ENCODE data around the gene NEUROG3. TPM values are rescaled to one million over a fixed set of nuclear protein-coding genes. Genes with fewer than 3 reads are reported as not detected.

The NEUROG3 gene
- total and polyA plus RNA-seq, 10 of the 15 experiments (the other 5 are each of a cell fraction or from before 2014, with no cell fraction given) = not detected

DNA sequence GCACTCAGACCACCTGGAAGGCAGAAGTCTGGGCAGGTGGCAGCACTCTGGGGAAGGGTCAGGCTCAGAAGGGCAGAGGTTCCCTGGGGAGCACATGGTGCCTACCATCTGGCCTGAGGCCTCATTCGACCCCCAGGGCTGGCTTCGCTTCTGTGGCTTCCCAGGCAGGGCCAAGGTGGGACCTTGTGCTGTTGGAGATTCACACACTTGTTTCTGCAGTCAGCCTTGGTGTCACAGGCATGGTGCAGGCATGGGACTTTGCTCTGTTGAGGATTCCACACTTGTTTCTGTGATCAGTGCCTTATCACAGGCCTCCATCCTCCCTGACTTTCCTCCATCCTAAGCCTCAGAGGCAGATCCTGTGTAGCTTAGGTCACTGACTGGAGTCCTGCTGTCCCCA lies 45.5 kb upstream of the NEUROG3 start (continued):
- TF ChIP-seq, protein P1, sequence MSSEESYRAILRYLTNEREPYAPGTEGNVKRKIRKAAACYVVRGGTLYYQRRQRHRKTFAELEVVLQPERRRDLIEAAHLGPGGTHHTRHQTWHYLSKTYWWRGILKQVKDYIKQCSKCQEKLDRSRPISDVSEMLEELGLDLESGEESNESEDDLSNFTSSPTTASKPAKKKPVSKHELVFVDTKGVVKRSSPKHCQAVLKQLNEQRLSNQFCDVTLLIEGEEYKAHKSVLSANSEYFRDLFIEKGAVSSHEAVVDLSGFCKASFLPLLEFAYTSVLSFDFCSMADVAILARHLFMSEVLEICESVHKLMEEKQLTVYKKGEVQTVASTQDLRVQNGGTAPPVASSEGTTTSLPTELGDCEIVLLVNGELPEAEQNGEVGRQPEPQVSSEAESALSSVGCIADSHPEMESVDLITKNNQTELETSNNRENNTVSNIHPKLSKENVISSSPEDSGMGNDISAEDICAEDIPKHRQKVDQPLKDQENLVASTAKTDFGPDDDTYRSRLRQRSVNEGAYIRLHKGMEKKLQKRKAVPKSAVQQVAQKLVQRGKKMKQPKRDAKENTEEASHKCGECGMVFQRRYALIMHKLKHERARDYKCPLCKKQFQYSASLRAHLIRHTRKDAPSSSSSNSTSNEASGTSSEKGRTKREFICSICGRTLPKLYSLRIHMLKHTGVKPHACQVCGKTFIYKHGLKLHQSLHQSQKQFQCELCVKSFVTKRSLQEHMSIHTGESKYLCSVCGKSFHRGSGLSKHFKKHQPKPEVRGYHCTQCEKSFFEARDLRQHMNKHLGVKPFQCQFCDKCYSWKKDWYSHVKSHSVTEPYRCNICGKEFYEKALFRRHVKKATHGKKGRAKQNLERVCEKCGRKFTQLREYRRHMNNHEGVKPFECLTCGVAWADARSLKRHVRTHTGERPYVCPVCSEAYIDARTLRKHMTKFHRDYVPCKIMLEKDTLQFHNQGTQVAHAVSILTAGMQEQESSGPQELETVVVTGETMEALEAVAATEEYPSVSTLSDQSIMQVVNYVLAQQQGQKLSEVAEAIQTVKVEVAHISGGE (CRISPR knock-in tag; IDR thresholded peaks at IDR 0.05) = no peak

DNA sequence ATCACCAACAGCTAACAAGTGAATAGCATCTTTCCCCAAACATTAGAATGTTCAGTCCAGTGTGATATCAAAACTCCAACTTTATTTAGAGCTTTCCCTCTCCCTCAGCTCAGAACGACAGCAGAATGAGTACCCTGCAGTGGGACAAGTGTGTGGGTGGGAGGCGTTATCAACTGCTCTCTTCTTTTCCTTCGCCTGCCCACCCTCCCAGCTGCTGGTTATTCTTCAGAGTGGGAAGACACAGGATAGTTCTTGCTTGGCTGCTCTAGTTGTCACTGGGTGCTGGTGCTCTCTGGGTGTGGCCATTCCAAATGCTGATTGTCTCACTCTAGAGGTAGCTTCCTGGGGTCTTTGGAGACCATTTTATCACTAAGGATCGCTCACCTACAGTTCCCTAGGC lies 43.1 kb upstream of the NEUROG3 start:
- ChIA-PET RAD21 (ENCODE audit: unreplicated experiment) (interaction anchor here (1.0 kb wide), 1 partner anchor 101 kb away, joined by 3 read pairs; no protein-coding TSS in a partner anchor), POLR2A (no interaction called here), CTCF (interaction anchor here (0.5 to 1.2 kb wide), 2 partner anchors 34 to 109 kb away, joined by 3 read pairs; no protein-coding TSS in a partner anchor), SMC1A (ENCODE audit: uncharacterized antibody, unreplicated experiment) (no interaction called here)
- H3K4me1 ChIP-seq (ENCODE audit: control insufficient read depth, insufficient read depth, low read length) = no peaks in the 10 kb centered on the region
- H3K36me3 ChIP-seq (ENCODE audit: control insufficient read depth in 2 of 2, insufficient read depth in 2 of 2, low read length in 1 of 2) = no peaks in the 10 kb centered on the region
- H3K4me3 ChIP-seq = no peak overlapping the region
- no TSS peak for BruUV-seq (replicated peaks)
- in situ Hi-C loops (cut with MboI) (no loop called here), intact Hi-C loops (cut with micrococcal nuclease; ENCODE audit: unreplicated experiment) (no loop called here)
- no peaks in the 10 kb centered on the region for H4K20me1 ChIP-seq (ENCODE audit: control insufficient read depth, insufficient read depth)
- ATAC-seq (no peak), DNase-seq (ENCODE audit: low read depth, low spot score) (no peak), FAIRE-seq (no peak)
- H3K79me2 ChIP-seq (ENCODE audit: control insufficient read depth, insufficient read depth, low read length) = no peaks in the 10 kb centered on the region
- no peak overlapping the region for H2AFZ ChIP-seq (ENCODE audit: control insufficient read depth, low read depth, low read length)
- WGBS (ENCODE audit: insufficient coverage, insufficient replicate concordance, low lambda C conversion rate, missing lambda C conversion rate) = 1% methylated on average over 4 of the region's 4 CpGs
- H3K9ac ChIP-seq (ENCODE audit: control insufficient read depth, insufficient read depth, low read length) = no peak overlapping the region
- H3K27me3 ChIP-seq (replicated peaks in 1 of 2; ENCODE audit: control insufficient read depth in 2 of 2, insufficient read depth in 2 of 2, low read length in 1 of 2) = no peaks in the 10 kb centered on the region
- H3K27ac ChIP-seq (ENCODE audit: control insufficient read depth, insufficient read depth) = no peak overlapping the region
- H3K4me2 ChIP-seq (ENCODE audit: control insufficient read depth, insufficient read depth) = no peak overlapping the region
- peaks cover 1% of the 10 kb centered on the region; the same call in 1 of the 3 replicates for H3K9me3 ChIP-seq (replicated peaks; ENCODE audit: control insufficient read depth, insufficient read depth, low read length)
- TF ChIP-seq EED (IDR thresholded peaks at IDR 0.05; ENCODE audit: low read depth) (no peak), SREBF2 (IDR thresholded peaks at IDR 0.05; ENCODE audit: low read length) (no peak), GABPA (IDR thresholded peaks at IDR 0.05; ENCODE audit: low read depth) (no peak), CHD2 (IDR thresholded peaks at IDR 0.05; ENCODE audit: borderline replicate concordance, low read depth, low read length) (no peak), NBN (IDR thresholded peaks at IDR 0.05) (no peak), ZNF207 (IDR thresholded peaks at IDR 0.05; ENCODE audit: borderline replicate concordance) (no peak), BRCA1 (IDR thresholded peaks at IDR 0.05; ENCODE audit: low read depth, low read length) (no peak), NRF1 (conservative IDR thresholded peaks at IDR 0.05; ENCODE audit: low read depth, low read length) (no peak), RELA (IDR thresholded peaks at IDR 0.05; ENCODE audit: borderline replicate concordance, partially characterized antibody) (no peak), TBL1XR1 (IDR thresholded peaks at IDR 0.05; ENCODE audit: low read depth, low read length) (no peak), YY1 (IDR thresholded peaks at IDR 0.05; ENCODE audit: low read depth, low read length) (no peak), RFX5 (IDR thresholded peaks at IDR 0.05; ENCODE audit: low read depth, low read length) (no peak), RAD21 (IDR thresholded peaks at IDR 0.05; ENCODE audit: insufficient read depth, low read depth, low read length) (no peak), SUZ12 (IDR thresholded peaks at IDR 0.05; ENCODE audit: unreplicated experiment) (no peak)
- TF ChIP-seq, protein P2, sequence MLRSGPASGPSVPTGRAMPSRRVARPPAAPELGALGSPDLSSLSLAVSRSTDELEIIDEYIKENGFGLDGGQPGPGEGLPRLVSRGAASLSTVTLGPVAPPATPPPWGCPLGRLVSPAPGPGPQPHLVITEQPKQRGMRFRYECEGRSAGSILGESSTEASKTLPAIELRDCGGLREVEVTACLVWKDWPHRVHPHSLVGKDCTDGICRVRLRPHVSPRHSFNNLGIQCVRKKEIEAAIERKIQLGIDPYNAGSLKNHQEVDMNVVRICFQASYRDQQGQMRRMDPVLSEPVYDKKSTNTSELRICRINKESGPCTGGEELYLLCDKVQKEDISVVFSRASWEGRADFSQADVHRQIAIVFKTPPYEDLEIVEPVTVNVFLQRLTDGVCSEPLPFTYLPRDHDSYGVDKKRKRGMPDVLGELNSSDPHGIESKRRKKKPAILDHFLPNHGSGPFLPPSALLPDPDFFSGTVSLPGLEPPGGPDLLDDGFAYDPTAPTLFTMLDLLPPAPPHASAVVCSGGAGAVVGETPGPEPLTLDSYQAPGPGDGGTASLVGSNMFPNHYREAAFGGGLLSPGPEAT (IDR thresholded peaks at IDR 0.05; ENCODE audit: low read depth) = no peak
- TF ChIP-seq, protein P3, sequence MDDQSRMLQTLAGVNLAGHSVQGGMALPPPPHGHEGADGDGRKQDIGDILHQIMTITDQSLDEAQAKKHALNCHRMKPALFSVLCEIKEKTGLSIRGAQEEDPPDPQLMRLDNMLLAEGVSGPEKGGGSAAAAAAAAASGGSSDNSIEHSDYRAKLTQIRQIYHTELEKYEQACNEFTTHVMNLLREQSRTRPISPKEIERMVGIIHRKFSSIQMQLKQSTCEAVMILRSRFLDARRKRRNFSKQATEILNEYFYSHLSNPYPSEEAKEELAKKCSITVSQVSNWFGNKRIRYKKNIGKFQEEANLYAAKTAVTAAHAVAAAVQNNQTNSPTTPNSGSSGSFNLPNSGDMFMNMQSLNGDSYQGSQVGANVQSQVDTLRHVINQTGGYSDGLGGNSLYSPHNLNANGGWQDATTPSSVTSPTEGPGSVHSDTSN (IDR thresholded peaks at IDR 0.05; ENCODE audit: insufficient replicate concordance, low read depth, low read length) = no peak
- TF ChIP-seq, protein P4, sequence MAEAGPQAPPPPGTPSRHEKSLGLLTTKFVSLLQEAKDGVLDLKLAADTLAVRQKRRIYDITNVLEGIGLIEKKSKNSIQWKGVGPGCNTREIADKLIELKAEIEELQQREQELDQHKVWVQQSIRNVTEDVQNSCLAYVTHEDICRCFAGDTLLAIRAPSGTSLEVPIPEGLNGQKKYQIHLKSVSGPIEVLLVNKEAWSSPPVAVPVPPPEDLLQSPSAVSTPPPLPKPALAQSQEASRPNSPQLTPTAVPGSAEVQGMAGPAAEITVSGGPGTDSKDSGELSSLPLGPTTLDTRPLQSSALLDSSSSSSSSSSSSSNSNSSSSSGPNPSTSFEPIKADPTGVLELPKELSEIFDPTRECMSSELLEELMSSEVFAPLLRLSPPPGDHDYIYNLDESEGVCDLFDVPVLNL (IDR thresholded peaks at IDR 0.05; ENCODE audit: low read depth, low read length) = no peak

Data from GM12878 (cell line).